ENCODE results near the gene AARSD1.
"Not testable (repeated sequence)": the region's sequence is repeated elsewhere in the genome, so short reads cannot be mapped to it uniquely, and the experiment has no call there.

AARSD1 gene

GRCh38 chr17:43003542-43004172, 39.4 kb upstream of the AARSD1 start:
- TF ChIP-seq, protein P1, sequence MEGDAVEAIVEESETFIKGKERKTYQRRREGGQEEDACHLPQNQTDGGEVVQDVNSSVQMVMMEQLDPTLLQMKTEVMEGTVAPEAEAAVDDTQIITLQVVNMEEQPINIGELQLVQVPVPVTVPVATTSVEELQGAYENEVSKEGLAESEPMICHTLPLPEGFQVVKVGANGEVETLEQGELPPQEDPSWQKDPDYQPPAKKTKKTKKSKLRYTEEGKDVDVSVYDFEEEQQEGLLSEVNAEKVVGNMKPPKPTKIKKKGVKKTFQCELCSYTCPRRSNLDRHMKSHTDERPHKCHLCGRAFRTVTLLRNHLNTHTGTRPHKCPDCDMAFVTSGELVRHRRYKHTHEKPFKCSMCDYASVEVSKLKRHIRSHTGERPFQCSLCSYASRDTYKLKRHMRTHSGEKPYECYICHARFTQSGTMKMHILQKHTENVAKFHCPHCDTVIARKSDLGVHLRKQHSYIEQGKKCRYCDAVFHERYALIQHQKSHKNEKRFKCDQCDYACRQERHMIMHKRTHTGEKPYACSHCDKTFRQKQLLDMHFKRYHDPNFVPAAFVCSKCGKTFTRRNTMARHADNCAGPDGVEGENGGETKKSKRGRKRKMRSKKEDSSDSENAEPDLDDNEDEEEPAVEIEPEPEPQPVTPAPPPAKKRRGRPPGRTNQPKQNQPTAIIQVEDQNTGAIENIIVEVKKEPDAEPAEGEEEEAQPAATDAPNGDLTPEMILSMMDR (conservative IDR thresholded peaks at IDR 0.05): no peak; the same call in 1 of the 2 replicates
- no peak for TF ChIP-seq ZFX (IDR thresholded peaks at IDR 0.05)
- H3K27ac ChIP-seq: no peak overlapping the region

DNA sequence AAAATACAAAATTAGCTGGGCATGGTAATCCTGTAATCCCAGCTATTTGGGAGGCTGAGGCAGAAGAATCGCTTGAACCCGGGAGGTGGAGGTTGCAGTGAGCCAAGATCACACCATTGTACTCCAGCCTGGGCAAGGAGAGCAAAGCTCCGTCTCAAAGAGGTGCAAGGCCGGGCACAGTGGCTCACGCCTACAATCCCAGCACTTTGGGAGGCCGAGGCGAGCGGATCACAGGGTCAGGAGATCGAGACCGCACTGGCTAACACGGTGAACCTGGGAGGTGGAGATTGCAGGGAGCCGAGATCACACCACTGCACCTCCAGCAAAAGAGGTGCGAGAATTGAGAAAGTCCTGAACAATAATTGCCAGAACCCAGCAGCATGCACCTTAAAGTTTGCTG, 36.6 kb upstream of the AARSD1 start:
- peak overlapping the region; percentile 5 for H3K27ac ChIP-seq

- H3K27ac ChIP-seq: peak overlapping the region; percentile 96
- TF ChIP-seq ZFX (IDR thresholded peaks at IDR 0.05): no peak
Measured at GRCh38 chr17:42999003-42999525, 34.8 kb upstream of the AARSD1 start.

DNA sequence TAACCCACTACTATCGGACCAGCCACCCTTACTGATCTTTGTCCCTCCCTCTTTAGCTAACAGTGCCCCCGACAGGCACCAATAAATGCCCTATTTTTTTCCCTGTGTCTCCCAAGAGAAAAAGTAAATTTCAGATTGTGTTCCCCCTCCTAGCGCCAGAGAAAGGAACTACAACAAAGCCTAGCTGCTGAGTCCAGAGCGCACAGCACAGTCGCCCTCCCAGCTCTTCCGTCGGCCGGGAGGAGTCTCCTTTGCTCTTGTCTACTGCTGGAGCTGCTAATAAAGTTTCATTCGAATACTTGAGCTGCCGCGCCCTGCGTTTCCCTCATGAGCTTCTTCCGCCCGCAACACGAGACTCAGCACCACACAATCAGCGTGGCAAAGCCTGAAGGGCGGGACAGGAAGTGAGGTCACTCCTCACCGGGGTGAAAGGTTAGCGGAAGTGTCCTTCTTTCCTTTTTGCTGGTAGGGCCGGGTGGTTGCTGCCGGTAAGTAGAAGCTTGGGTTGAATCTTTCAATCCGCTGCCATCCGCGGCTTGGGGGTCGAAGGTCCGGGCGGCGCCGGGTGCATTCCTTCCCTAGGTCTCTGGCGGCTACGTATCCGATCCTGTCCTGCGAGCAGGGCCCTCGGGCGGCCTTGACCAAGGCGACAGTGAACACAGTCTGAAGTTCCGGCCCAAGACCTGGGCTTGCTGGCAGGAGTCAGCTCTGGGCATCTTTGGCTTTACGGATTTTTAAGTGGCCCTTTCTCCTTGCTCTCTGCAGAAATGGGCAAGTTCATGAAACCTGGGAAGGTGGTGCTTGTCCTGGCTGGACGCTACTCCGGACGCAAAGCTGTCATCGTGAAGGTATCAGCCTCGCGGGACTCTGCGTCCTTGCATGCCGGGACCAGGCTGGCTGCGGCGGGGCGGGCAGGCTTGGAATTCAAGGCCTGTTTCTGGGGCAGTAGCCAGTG, 34.0 kb upstream of the AARSD1 start, which contains the start of gene RPL27:
Gene RPL27 (plus strand): TSS at position 436 of the 955 bp plus-strand sequence. CDS start 332 bp downstream, at position 768.
- TF ChIP-seq ZFX (IDR thresholded peaks at IDR 0.05): peak; percentile 93
- TF ChIP-seq, protein P1 (conservative IDR thresholded peaks at IDR 0.05): peak; percentile 93
- peak within 1 kb of the TSS; percentile 96 for H3K27ac ChIP-seq

DNA sequence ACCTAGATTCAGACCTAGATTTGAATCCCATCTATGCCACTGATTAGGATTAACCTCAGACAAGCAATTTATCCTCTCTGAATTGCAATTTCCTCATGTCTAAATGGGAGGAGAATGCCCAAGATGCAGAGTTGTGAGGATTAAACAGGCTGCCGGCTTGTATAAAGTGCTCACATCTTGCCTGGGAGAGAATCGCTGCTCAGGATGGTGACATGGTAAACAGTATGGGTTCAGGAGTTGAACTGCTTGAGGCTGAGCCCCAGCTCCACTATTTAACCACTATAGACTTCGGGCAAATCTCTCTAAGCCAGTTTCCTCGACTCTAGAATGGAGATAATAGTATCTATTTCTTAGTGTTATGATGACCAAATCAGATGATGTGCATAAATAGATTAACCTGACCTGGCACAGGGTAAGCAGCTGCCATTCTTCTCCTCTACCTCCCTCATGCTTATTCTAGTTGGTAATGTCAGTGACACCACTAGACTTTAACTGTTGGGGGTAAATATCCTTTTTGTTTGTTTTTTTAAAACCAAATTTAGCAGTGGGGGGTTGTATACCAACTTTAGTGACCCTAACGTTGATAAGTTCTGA, 33.2 kb upstream of the AARSD1 start:
- no peak for TF ChIP-seq ZFX (IDR thresholded peaks at IDR 0.05)
- TF ChIP-seq, protein P1 (conservative IDR thresholded peaks at IDR 0.05): no peak
- H3K27ac ChIP-seq: peak overlapping the region; percentile 96

DNA sequence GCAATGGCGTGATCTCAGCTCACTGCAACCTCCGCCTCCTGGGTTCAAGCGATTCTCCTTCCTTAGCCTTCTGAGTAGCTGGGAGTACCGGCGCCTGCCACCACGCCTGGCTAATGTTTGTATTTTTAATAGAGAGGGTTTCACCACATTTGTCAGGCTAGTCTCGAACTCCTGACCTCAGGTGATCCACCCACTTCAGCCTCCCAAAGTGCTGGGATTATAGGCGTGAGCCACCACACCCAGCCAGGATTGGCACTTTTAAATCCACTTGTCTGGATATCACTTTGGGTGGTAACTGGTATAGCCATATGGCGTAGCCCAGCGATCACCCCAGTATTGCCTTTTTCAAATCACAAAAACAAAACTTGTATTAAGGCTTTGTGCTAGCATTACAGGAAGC, 29.7 kb upstream of the AARSD1 start:
- H3K27ac ChIP-seq: not testable (repeated sequence)

- H3K27ac ChIP-seq: no peak overlapping the region
- no peak for TF ChIP-seq ZFX (IDR thresholded peaks at IDR 0.05)
- TF ChIP-seq, protein P1 (conservative IDR thresholded peaks at IDR 0.05): no peak
Measured at GRCh38 chr17:42992872-42993271, 28.6 kb upstream of the AARSD1 start.

- TF ChIP-seq, protein P1 (conservative IDR thresholded peaks at IDR 0.05): no peak
- TF ChIP-seq ZFX (IDR thresholded peaks at IDR 0.05): no peak
- H3K27ac ChIP-seq: no peak overlapping the region
Measured at GRCh38 chr17:42991471-42991870, 27.2 kb upstream of the AARSD1 start.

All from C4-2B (cell line).